SK-N-MC (cell line): ENCODE results near the gene NNAT.
A peak's percentile ranks its signal among the peaks of the same experiment; 100 is the strongest.

Experiments used
- DNase-seq: peaks from one replicate; pipeline ENCODE4 v3.0.0-alpha.2; 2011; ENCODE audit warnings: low read depth, low spot score
- H3K27ac ChIP-seq: fragments of 200-600 bp; sonication (generic); 2 replicates; pipeline ENCODE4 v1.5.1; 2016; ENCODE audit warnings: mixed run types
- H3K36me3 ChIP-seq: fragments of 200-600 bp; sonication (generic); 2 replicates; pipeline ENCODE4 v1.6.1; 2017; ENCODE audit warnings: antibody characterized with exemption, low read length, mixed read lengths; ENCODE audit not compliant: insufficient read depth
- H3K4me3 ChIP-seq: fragments of 200-600 bp; sonication (generic); 2 replicates; pipeline ENCODE4 v1.5.1; 2016
- H3K9ac ChIP-seq: fragments of 200-600 bp; sonication (generic); 2 replicates; pipeline ENCODE4 v1.8.0; 2017; ENCODE audit warnings: mixed run types, mixed read lengths; ENCODE audit not compliant: insufficient read length
- H3K9me3 ChIP-seq: fragments of 200-600 bp; sonication (generic); 2 replicates; pipeline ENCODE4 v1.6.1; 2017; ENCODE audit warnings: low read depth, mild to moderate bottlenecking, antibody characterized with exemption, low read length, moderate library complexity, mixed read lengths
- EZH2 ChIP-seq: fragments of 200-600 bp; sonication (generic); IDR thresholded peaks from one replicate; pipeline ENCODE4 v1.6.1; 2017; ENCODE audit warnings: antibody characterized with exemption
- FOXP2 ChIP-seq: optimal IDR thresholded peaks from 2 replicates; pipeline ENCODE3; 2011; ENCODE audit warnings: mild to moderate bottlenecking, moderate library complexity; ENCODE audit not compliant: insufficient read depth; ENCODE audit errors: extremely low read length, control extremely low read depth
- POLR2AphosphoS5 ChIP-seq: IDR thresholded peaks from 2 replicates; pipeline ENCODE4 v1.6.1; 2012; ENCODE audit warnings: mild to moderate bottlenecking, low read depth, low read length, borderline replicate concordance

The NNAT gene

DNA sequence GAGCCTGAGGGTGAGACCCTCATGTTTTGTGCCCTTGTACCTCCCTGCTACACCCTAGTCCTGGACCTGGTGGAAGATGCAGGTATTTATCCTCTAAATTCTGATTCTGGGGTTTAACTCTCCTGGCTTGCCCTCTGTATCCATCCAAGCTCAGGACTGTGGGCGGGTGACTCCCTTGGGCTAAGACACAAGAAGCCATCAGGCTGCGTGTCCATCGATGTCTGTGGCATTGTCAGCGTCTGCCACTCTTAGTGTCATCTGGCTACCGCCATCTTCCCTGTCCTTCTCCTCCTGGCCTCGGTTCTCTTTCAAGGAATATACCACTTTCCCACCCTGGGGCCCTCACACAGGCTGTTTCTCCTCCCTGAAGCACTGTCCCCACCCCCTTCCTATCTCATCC, 35.5 kb downstream of the NNAT start:
- no peak overlapping the region for H3K9ac ChIP-seq
- H3K36me3 ChIP-seq, result no peaks in the 10 kb centered on the region
- no peak overlapping the region for H3K27ac ChIP-seq
- no peak for DNase-seq
- H3K9me3 ChIP-seq, result no peaks in the 10 kb centered on the region
- no peak overlapping the region for H3K4me3 ChIP-seq
- TF ChIP-seq POLR2AphosphoS5 (no peak), EZH2 (no peak), FOXP2 (no peak)

DNA sequence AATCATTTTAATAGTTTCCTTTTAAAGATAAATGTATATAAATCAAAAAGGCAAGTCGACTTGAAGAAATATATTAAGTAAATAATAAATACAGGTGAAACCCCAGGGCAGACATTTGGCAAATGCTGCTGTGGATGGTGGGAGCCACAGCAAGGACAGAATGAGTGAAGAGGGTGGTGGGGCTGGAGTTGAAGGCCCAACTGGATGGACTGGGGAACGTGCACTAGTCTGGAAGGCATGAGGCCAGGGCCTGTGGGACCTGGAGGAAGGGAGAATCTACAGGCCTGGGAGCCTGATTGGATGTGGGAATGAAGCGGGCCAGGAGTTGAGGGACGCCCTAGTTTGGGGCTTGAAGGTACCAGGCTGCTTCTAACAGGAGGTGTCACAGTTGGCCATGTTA, 37.3 kb downstream of the NNAT start:
- TF ChIP-seq EZH2 (no peak), POLR2AphosphoS5 (no peak), FOXP2 (no peak)
- Histone ChIP-seq H3K4me3 (no peak overlapping the region), H3K9me3 (no peaks in the 10 kb centered on the region), H3K27ac (no peak overlapping the region), H3K9ac (no peak overlapping the region), H3K36me3 (no peaks in the 10 kb centered on the region)
- DNase-seq, result no peak

GRCh38 chr20:37558779-37559178, 37.7 kb downstream of the NNAT start:
- Histone ChIP-seq H3K36me3 (no peaks in the 10 kb centered on the region), H3K9me3 (no peaks in the 10 kb centered on the region), H3K4me3 (no peak overlapping the region), H3K27ac (no peak overlapping the region), H3K9ac (no peak overlapping the region)
- DNase-seq, result no peak
- no peak for TF ChIP-seq FOXP2
- TF ChIP-seq POLR2AphosphoS5, result no peak
- TF ChIP-seq EZH2, result no peak

DNA sequence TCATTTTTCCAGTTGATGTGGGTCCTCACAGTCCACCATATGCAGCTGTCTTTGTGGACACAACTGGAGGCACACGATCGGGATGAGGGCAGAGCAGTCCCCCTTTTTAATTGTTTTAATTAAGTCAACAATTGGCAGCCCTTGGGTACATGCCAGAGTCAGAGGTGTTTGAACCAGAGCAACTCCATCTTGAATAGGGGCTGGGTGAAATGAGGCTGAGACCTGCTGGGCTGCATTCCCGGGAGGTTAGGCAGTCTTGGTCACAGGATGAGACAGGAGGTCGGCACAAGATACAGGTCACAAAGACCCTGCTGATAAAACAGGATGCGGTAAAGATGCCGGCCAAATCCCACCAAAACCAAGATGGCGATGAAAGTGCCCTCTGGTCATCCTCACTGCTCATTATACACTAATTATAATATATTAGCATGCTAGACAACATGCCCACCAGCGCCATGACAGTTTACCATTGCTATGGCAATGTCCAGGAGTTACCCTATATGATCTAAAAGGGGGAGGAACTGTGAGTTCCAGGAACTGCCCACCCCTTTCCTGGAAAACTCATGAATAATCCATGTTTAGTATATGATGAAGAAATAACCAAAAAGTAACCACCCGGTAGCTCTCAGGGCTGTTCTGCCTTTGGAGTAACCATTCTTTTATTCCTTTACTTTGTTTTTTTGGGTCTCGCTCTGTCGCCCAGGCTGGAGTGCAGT, 38.4 kb downstream of the NNAT start:
- Histone ChIP-seq H3K4me3 (no peak overlapping the region), H3K9me3 (no peaks in the 10 kb centered on the region), H3K9ac (no peak overlapping the region), H3K27ac (no peak overlapping the region), H3K36me3 (no peaks in the 10 kb centered on the region)
- no peak for DNase-seq
- TF ChIP-seq EZH2, result no peak
- TF ChIP-seq POLR2AphosphoS5, result no peak
- TF ChIP-seq FOXP2, result no peak

GRCh38 chr20:37560629-37561028, 39.6 kb downstream of the NNAT start:
- Histone ChIP-seq H3K36me3 (no peaks in the 10 kb centered on the region), H3K27ac (no peak overlapping the region), H3K4me3 (no peak overlapping the region), H3K9ac (no peak overlapping the region), H3K9me3 (no peaks in the 10 kb centered on the region)
- DNase-seq, result no peak
- TF ChIP-seq EZH2 (no peak), FOXP2 (no peak), POLR2AphosphoS5 (no peak)

DNA sequence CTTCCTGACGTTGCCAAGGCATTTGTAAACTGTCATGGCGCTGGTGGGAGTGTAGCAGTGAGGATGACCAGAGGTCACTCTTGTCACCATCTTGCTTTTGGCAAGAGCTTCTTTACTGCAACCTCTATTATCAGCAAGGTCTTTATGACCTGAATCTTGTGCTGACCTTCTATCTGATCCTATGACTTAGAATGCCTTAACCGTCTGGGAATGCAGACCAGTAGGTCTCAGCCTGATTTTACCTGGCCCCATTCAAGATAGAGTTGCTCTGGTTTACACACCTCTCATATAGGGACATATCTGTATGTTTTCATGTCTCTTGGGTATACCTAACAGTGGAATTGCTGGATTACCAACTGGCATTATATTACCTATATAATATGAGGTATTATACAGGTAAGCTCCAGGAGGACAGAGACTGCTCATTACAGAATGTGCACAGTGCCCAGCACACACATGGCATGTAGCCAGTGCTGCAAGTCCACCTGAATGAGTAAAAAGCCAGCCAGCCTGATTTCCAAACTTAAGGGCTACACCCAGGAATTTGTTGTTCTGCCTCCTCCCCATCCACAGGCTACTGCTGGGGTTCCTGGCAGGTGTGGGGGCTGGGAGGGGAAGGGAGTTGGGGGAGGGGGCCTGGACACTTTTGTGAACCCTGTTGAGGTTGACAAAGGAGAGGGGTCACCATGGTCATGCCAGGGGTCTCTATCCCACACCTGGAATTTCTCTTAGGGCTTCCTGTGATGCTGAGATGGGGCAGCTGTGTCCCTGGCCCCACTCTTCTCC, 41.8 kb downstream of the NNAT start:
- no peak for TF ChIP-seq EZH2
- TF ChIP-seq POLR2AphosphoS5, result no peak
- no peak for TF ChIP-seq FOXP2
- Histone ChIP-seq H3K36me3 (no peaks in the 10 kb centered on the region), H3K27ac (no peak overlapping the region), H3K9ac (no peak overlapping the region), H3K9me3 (no peaks in the 10 kb centered on the region), H3K4me3 (no peak overlapping the region)
- no peak for DNase-seq

DNA sequence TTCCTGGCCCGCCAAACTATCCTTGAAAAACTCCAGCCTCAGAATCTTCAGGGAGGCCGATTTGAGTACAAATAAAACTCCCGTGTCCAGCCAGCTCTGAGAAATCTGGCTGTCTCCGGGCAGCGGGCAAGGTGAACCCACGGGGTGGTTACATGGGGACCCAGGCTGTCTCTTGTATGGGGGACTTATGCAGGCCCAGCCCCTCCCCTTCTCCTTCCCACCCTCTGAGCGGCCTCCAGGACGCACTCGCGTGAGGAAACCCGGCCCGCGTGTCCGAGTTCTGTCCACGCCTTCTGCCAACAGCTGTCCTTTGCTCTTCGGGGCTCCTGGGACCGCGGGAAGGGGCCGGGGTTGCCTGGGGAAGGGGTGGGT, 43.0 kb downstream of the NNAT start:
- DNase-seq, result no peak
- Histone ChIP-seq H3K4me3 (peak overlapping the region; percentile 18; the same call in 1 of the 2 replicates), H3K9ac (peak overlapping the region; percentile 3), H3K36me3 (no peaks in the 10 kb centered on the region), H3K27ac (no peak overlapping the region), H3K9me3 (no peaks in the 10 kb centered on the region)
- TF ChIP-seq POLR2AphosphoS5 (no peak), FOXP2 (no peak), EZH2 (no peak)

GRCh38 chr20:37564388-37565133, 43.5 kb downstream of the NNAT start:
- TF ChIP-seq EZH2, result no peak
- no peak for TF ChIP-seq POLR2AphosphoS5
- no peak for TF ChIP-seq FOXP2
- no peaks in the 10 kb centered on the region for H3K36me3 ChIP-seq
- H3K9ac ChIP-seq, result no peak overlapping the region
- no peak overlapping the region for H3K27ac ChIP-seq
- H3K9me3 ChIP-seq, result no peaks in the 10 kb centered on the region
- peak overlapping the region; percentile 18; the same call in 1 of the 2 replicates for H3K4me3 ChIP-seq
- DNase-seq, result no peak
